ENCODE data around the gene PTPRM.

- no peak for TF ChIP-seq POLR2A (IDR thresholded peaks at IDR 0.05; ENCODE audit: control extremely low read depth in 1 of 2, low read depth in 2 of 2, low read length in 2 of 2)
- TF ChIP-seq ATF3 (IDR thresholded peaks at IDR 0.05; ENCODE audit: insufficient read depth, low read depth, low read length): no peak
- TF ChIP-seq CTCF (IDR thresholded peaks at IDR 0.05; ENCODE audit: control extremely low read depth in 1 of 3, insufficient read depth in 1 of 3, low read depth in 1 of 3, low read length in 3 of 3): no peak
- TF ChIP-seq POLR2AphosphoS5 (IDR thresholded peaks at IDR 0.05; ENCODE audit: low read depth, low read length): no peak
- TF ChIP-seq TCF12 (IDR thresholded peaks at IDR 0.05; ENCODE audit: low read depth, low read length): no peak
- TF ChIP-seq NRF1 (IDR thresholded peaks at IDR 0.05; ENCODE audit: low read depth, low read length): no peak
- TF ChIP-seq EZH2 (IDR thresholded peaks at IDR 0.05; ENCODE audit: low read depth, low read length, severe bottlenecking): no peak
- TF ChIP-seq ATF2 (IDR thresholded peaks at IDR 0.05; ENCODE audit: low read length): no peak
- TF ChIP-seq CHD1 (IDR thresholded peaks at IDR 0.05; ENCODE audit: low read depth, low read length): no peak
- no peak for TF ChIP-seq CREB1 (IDR thresholded peaks at IDR 0.05)
- TF ChIP-seq EP300 (IDR thresholded peaks at IDR 0.05; ENCODE audit: borderline replicate concordance in 1 of 2, low read depth in 2 of 2, low read length in 2 of 2): no peak
- no peak for TF ChIP-seq CBX5 (IDR thresholded peaks at IDR 0.05; ENCODE audit: low read depth, low read length)
- no peak for TF ChIP-seq FOSL1 (IDR thresholded peaks at IDR 0.05; ENCODE audit: insufficient read depth, low read depth, low read length)
- no peak for TF ChIP-seq JUND (IDR thresholded peaks at IDR 0.05; ENCODE audit: low read length)
Observed at GRCh38 chr18:8277270-8277669, 710.2 kb downstream of the PTPRM start.
